ENCODE measurements around the gene NMU. TPM values are rescaled to one million over a fixed set of nuclear protein-coding genes. Genes with fewer than 3 reads are reported as not detected.
"Not testable (repeated sequence)": the region's sequence is repeated elsewhere in the genome, so short reads cannot be mapped to it uniquely, and the experiment has no call there.

Gene NMU
- total RNA-seq, 4 donors from 2014 or later, result 1.3 TPM; not detected in 3

- H3K27me3 ChIP-seq, result peaks cover 0 to 44% of the 10 kb centered on the region in 2 donors
- no peak for DNase-seq (ENCODE audit: low spot score in 2 of 2)
- 59 to 78% methylated on average over 6 of the region's 6 CpGs for whole genome bisulfite sequencing, 2 donors
These were observed 2.2 kb downstream of the NMU start for GRCh38 chr4:55633903-55634302.

GRCh38 chr4:55625835-55626234 is 10.3 kb downstream of the NMU start:
- TF ChIP-seq EP300 (IDR thresholded peaks at IDR 0.05) (no peak), POLR2A (IDR thresholded peaks at IDR 0.05) (no peak), CTCF (IDR thresholded peaks at IDR 0.05) (no peak)
- Histone ChIP-seq H3K4me1 (no peaks in the 10 kb centered on the region), H3K9me3 (no peaks in the 10 kb centered on the region), H3K4me3 (no peak overlapping the region), H3K36me3 (no peaks in the 10 kb centered on the region), H3K27me3 (no peaks in the 10 kb centered on the region), H3K27ac (no peak overlapping the region)
- no peak for DNase-seq (ENCODE audit: low spot score in 2 of 2)
- WGBS, 2 donors, result 68 to 76% methylated on average over 2 of the region's 2 CpGs

More at GRCh38 chr4:55633903-55634302, 2.2 kb downstream of the NMU start:
- Histone ChIP-seq H3K4me1 (peaks cover 0 to 27% (median 10%) of the 10 kb centered on the region in 4 donors), H3K4me3 (no peak overlapping the region), H3K9me3 (no peaks in the 10 kb centered on the region), H3K27ac (no peak overlapping the region), H3K36me3 (no peaks in the 10 kb centered on the region)
- no peak for TF ChIP-seq EP300 (IDR thresholded peaks at IDR 0.05)
- no peak for TF ChIP-seq CTCF (IDR thresholded peaks at IDR 0.05)
- TF ChIP-seq POLR2A (IDR thresholded peaks at IDR 0.05), result no peak

DNA sequence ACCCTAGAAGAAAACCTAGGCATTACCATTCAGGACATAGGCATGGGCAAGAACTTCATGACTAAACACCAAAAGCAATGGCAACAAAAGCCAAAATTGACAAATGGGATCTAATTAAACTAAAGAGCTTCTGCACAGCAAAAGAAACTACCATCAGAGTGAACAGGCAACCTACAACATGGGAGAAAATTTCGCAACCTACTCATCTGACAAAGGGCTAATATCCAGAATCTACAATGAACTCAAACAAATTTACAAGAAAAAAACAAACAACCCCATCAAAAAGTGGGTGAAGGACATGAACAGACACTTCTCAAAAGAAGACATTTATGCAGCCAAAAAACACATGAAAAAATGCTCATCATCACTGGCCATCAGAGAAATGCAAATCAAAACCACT is 12.0 kb downstream of the NMU start:
- WGBS, 2 donors, result no CpG with 5 or more reads among the region's 1 CpG
- not testable (repeated sequence) for DNase-seq (ENCODE audit: low spot score in 2 of 2); H3K27ac ChIP-seq; H3K9me3 ChIP-seq; H3K27me3 ChIP-seq; H3K36me3 ChIP-seq; H3K4me3 ChIP-seq; H3K4me1 ChIP-seq

DNA sequence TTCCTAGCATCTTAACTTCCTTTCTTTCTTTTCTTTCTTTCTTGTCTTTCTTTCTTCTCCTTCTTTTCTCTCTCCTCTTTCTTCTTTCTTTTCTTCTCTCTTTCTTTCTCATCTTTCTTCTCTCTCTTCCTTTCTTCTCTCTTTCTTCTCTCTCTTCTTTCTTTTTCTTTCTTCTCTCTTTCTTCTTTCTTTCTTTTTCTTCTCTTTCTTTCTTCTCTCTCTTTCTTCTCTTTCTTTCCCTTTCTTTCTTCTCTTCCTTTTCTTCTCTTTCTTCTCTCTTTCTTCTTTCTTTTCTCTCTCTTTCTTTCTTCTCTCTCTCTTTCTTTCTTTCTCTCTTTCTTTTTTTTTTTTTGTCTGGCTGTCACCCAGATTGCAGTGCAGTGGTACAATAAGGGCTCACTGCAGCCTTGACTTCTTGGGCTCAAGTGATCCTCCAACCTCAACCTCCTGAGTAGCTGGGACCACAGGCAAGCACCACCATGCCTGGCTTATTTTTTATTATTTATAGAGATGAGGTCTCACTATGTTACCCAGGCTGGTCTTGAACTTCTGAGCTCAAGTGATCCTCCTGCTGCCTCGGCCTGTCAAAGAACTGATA is 17.5 kb downstream of the NMU start:
- WGBS, 2 donors, result 72 to 89% methylated on average over 1 of the region's 1 CpG
- no peaks in the 10 kb centered on the region for H3K4me1 ChIP-seq
- no peak overlapping the region for H3K4me3 ChIP-seq
- TF ChIP-seq CTCF (IDR thresholded peaks at IDR 0.05), result no peak
- no peak for TF ChIP-seq EP300 (IDR thresholded peaks at IDR 0.05)
- no peak for TF ChIP-seq POLR2A (IDR thresholded peaks at IDR 0.05)
- H3K27me3 ChIP-seq, result no peaks in the 10 kb centered on the region
- no peaks in the 10 kb centered on the region for H3K9me3 ChIP-seq
- H3K36me3 ChIP-seq, result no peaks in the 10 kb centered on the region
- DNase-seq (ENCODE audit: low spot score in 2 of 2), result no peak
- no peak overlapping the region for H3K27ac ChIP-seq

- Histone ChIP-seq H3K4me3 (no peak overlapping the region), H3K36me3 (no peaks in the 10 kb centered on the region), H3K9me3 (no peaks in the 10 kb centered on the region), H3K27ac (no peak overlapping the region), H3K4me1 (no peaks in the 10 kb centered on the region), H3K27me3 (no peaks in the 10 kb centered on the region)
- TF ChIP-seq EP300 (IDR thresholded peaks at IDR 0.05), result no peak
- no peak for TF ChIP-seq POLR2A (IDR thresholded peaks at IDR 0.05)
- no peak for TF ChIP-seq CTCF (IDR thresholded peaks at IDR 0.05)
- DNase-seq (ENCODE audit: low spot score in 2 of 2), result no peak
- 73 to 92% methylated on average over 1 of the region's 1 CpG for WGBS, 2 donors
These were observed 18.4 kb downstream of the NMU start for GRCh38 chr4:55617587-55618197.
